MV-4-11 (cell line): ENCODE results near the gene FXYD5.
A peak's percentile ranks its signal among the peaks of the same experiment; 100 is the strongest.

ENCODE experiments used
- DNase-seq: peaks from one replicate; lab custom pipeline; 2025; lab: John Stamatoyannopoulos, UW

The FXYD5 gene

GRCh38 chr19:35154525-35155406, at the start of gene FXYD5:
TSS of gene FXYD5 (plus strand) at chr19:35154735. CDS start at chr19:35155551, 816 bp downstream.
- DNase-seq, result peak; percentile 84

- DNase-seq, result no peak
Measured at GRCh38 chr19:35105047-35105410, 49.5 kb upstream of the FXYD5 start.

GRCh38 chr19:35105411-35106290, 48.9 kb upstream of the FXYD5 start:
- DNase-seq, result no peak

GRCh38 chr19:35106291-35106583, 48.3 kb upstream of the FXYD5 start:
- DNase-seq, result no peak

GRCh38 chr19:35106898-35107541, 47.5 kb upstream of the FXYD5 start:
- DNase-seq, result no peak

- DNase-seq, result no peak
Measured at GRCh38 chr19:35107545-35107944, 47.0 kb upstream of the FXYD5 start.

- DNase-seq, result no peak
Measured at GRCh38 chr19:35108730-35109129, 45.8 kb upstream of the FXYD5 start.

- no peak for DNase-seq
Measured at GRCh38 chr19:35109395-35110112, 45.0 kb upstream of the FXYD5 start.

- no peak for DNase-seq
Measured at GRCh38 chr19:35110974-35111373, 43.6 kb upstream of the FXYD5 start.

- no peak for DNase-seq
Measured at GRCh38 chr19:35112995-35113688, 41.4 kb upstream of the FXYD5 start.

GRCh38 chr19:35114353-35115176, 40.0 kb upstream of the FXYD5 start:
- DNase-seq, result peak; percentile 22

- no peak for DNase-seq
Measured at GRCh38 chr19:35115177-35115951, 39.2 kb upstream of the FXYD5 start, which contains the start of gene FXYD3. TSS of gene FXYD3 (plus strand) at chr19:35115823. CDS start at chr19:35119377, 3,554 bp downstream.

- DNase-seq, result no peak
Measured at GRCh38 chr19:35116072-35116801, 38.3 kb upstream of the FXYD5 start.

GRCh38 chr19:35117116-35117515, 37.4 kb upstream of the FXYD5 start:
- DNase-seq, result no peak

- no peak for DNase-seq
Measured at GRCh38 chr19:35117799-35118198, 36.7 kb upstream of the FXYD5 start.

- DNase-seq, result no peak
Measured at GRCh38 chr19:35118268-35119020, 36.1 kb upstream of the FXYD5 start.

GRCh38 chr19:35119091-35119490, 35.4 kb upstream of the FXYD5 start:
- DNase-seq, result no peak

- peak; percentile 68 for DNase-seq
Measured at GRCh38 chr19:35119578-35120155, 34.9 kb upstream of the FXYD5 start.
